Naive thymus-derived CD4-positive, alpha-beta T cell (primary cell): ENCODE results near the gene POP4. TPM values are rescaled to one million over a fixed set of nuclear protein-coding genes. Genes with fewer than 3 reads are reported as not detected.

ENCODE experiments used
- ATAC-seq: fragments of 150-1000 bp; cut with Tn5 transposase; 2 replicates; pipeline ENCODE4 v1.10.0; 2021; ENCODE audit warnings: mild to moderate bottlenecking, moderate library complexity
- CTCF ChIA-PET: fragments of 350-600 bp; sonication (Branson Sonifier 250); formaldehyde crosslinking; loops from one replicate; lab custom pipeline; 2021; ENCODE audit warnings: antibody characterized with exemption; lab: Charles Lee
- POLR2A ChIA-PET: fragments of 350-600 bp; sonication (Branson Sonifier 250); formaldehyde crosslinking; loops from one replicate; lab custom pipeline; 2021; ENCODE audit warnings: antibody characterized with exemption, inconsistent platforms; lab: Charles Lee
- DNase-seq, 9 donors: peaks; one replicate each; pipeline versions ENCODE4 v3.0.0 to v3.0.0-alpha.2; 2020 to 2022; ENCODE audit warnings: mixed read lengths in 1 of 9
- H3K27ac ChIP-seq: one replicate; pipeline ENCODE4 v1.7.0; 2013; ENCODE audit warnings: mild to moderate bottlenecking, low read depth, low read length, moderate library complexity
- H3K27me3 ChIP-seq, 2 donors: one replicate each; pipeline ENCODE4 v1.7.0; 2013; ENCODE audit warnings: low read length in 2 of 2, mild to moderate bottlenecking in 2 of 2, moderate library complexity in 2 of 2; ENCODE audit not compliant: control insufficient read depth in 2 of 2, insufficient read depth in 2 of 2
- H3K36me3 ChIP-seq, 3 experiments: 1 replicate in 2 of 3; 2 replicates in 1 of 3; pipeline ENCODE4 v1.7.0; 2013; ENCODE audit warnings: low read length in 3 of 3, mild to moderate bottlenecking in 3 of 3, moderate library complexity in 1 of 3; ENCODE audit not compliant: insufficient read depth in 3 of 3, control insufficient read depth in 2 of 3
- H3K4me1 ChIP-seq, 2 donors: one replicate each; pipeline ENCODE4 v1.7.0; 2013; ENCODE audit warnings: low read length in 2 of 2, mild to moderate bottlenecking in 2 of 2, moderate library complexity in 1 of 2; ENCODE audit not compliant: control insufficient read depth in 2 of 2, insufficient read depth in 2 of 2
- H3K4me3 ChIP-seq: 2 replicates; pipeline ENCODE4 v1.7.0; 2013; ENCODE audit warnings: mild to moderate bottlenecking, low read length
- H3K9me3 ChIP-seq, 3 experiments: 1 replicate in 2 of 3; 2 replicates in 1 of 3; pipeline ENCODE4 v1.7.0; 2013; ENCODE audit warnings: low read length in 3 of 3; ENCODE audit not compliant: control insufficient read depth in 2 of 3
- H3K27ac Mint-ChIP-seq, 9 donors: one replicate each; pipeline ENCODE4 v1.8.0; 2020 to 2022; ENCODE audit warnings: mixed read lengths in 9 of 9, mild to moderate bottlenecking in 8 of 9, moderate library complexity in 5 of 9, inconsistent platforms in 2 of 9
- H3K27me3 Mint-ChIP-seq, 5 donors: one replicate each; pipeline ENCODE4 v1.8.0; 2021 to 2022; ENCODE audit warnings: mixed read lengths in 5 of 5, mild to moderate bottlenecking in 1 of 5
- H3K36me3 Mint-ChIP-seq, 5 donors: one replicate each; pipeline ENCODE4 v1.8.0; 2020 to 2022; ENCODE audit warnings: mixed read lengths in 5 of 5, mild to moderate bottlenecking in 3 of 5, inconsistent platforms in 1 of 5
- H3K4me1 Mint-ChIP-seq, 7 donors: one replicate each; pipeline ENCODE4 v1.8.0; 2020 to 2022; ENCODE audit warnings: mixed read lengths in 7 of 7, mild to moderate bottlenecking in 3 of 7, inconsistent platforms in 1 of 7
- H3K4me3 Mint-ChIP-seq, 10 donors: one replicate each; pipeline ENCODE4 v1.8.0; 2020 to 2022; ENCODE audit warnings: mild to moderate bottlenecking in 10 of 10, mixed read lengths in 10 of 10, moderate library complexity in 6 of 10, inconsistent platforms in 2 of 10
- H3K9me3 Mint-ChIP-seq, 11 donors: one replicate each; pipeline ENCODE4 v1.8.0; 2020 to 2022; ENCODE audit warnings: mixed read lengths in 11 of 11, mild to moderate bottlenecking in 4 of 11, inconsistent platforms in 1 of 11, moderate library complexity in 1 of 11
- intact Hi-C, 2 donors: fragments of 100-400 bp; cut with micrococcal nuclease; formaldehyde crosslinking; loops; one replicate each; pipeline ENCODE4 v1.15.1; 2023
- polyA plus RNA-seq, 2 donors: library from polyadenylated mRNA; unstranded; fragments of 300-500 nt; fragmentation: Illumina TruSeq; gene quantifications; one replicate each; pipeline ENCODE4 v1.2.3, GENCODE V29; 2021
- total RNA-seq, 6 experiments: library from RNA in 5 of 6; stranded (reverse) in 5 of 6; gene quantifications; 1 replicate in 5 of 6; 2 replicates in 1 of 6; pipeline ENCODE4 v1.2.3 and lab custom pipeline; 2021 to 2026

Gene POP4
- total and polyA plus RNA-seq, 7 experiments from 2014 or later, result 45.3 to 156 (median 59.2) TPM

DNA sequence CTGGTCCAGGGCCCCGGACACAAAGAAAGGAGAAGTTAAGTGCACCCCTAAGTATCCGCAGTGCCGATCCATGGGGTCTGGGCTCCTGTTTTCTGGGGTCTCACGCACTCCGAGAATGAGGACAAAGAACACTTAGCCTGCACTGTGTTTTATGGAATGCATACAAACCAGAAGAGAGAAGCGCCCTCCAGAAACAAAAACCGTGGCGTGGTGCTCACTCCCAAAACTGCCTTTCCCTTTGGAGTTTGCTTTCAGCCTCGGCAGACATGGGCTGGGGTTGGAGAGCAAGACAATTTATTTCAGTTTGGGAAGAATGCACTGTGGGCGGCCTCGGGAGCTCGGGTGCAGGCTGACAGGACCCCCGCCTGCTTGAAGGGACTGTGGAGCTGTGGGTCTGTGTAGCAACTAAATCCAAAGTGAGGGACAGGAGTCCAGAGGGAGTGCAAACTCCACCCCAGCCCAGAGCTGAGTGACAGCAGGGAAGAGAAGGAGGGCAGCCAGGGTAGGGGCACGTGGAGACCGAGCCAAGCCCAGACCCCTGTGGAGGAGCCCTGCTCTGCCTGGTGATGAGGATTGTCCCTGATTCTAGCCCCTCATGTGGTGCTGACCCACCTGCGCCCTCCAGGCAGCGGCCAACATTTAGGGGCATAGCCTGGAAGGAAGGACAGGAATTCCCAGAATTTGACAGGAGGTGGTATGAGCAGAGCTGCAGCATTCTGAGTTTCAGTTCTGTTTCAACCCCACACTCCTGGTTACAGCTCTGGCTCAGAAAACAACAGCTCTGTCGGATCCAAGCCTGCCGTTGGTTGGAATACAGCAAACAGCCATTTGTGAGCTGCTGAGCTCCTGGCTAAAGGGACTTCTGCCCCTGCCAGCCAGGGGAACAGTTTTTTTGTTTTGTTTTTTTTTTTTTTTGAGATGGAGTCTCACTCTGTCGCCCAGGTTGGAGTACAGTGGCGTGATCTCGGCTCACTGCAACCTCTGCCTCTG lies 37.8 kb upstream of the POP4 start:
- Mint-ChIP-seq H3K4me3 (no peak overlapping the region), H3K4me1 (peaks cover 0 to 2% (median 0%) of the 10 kb centered on the region in 7 donors), H3K9me3 (no peaks in the 10 kb centered on the region), H3K27ac (no peak overlapping the region), H3K36me3 (no peaks in the 10 kb centered on the region), H3K27me3 (peaks cover 40 to 49% (median 44%) of the 10 kb centered on the region in 5 donors)
- CTCF ChIA-PET, result no interaction called here
- peak in 1 of 9 donors; percentile 8 for DNase-seq
- ATAC-seq, result no peak
- intact Hi-C loops, result no loop called here
- Histone ChIP-seq H3K27me3 (peaks cover 0 to 4% of the 10 kb centered on the region in 2 donors), H3K4me1 (no peaks in the 10 kb centered on the region), H3K4me3 (no peak overlapping the region), H3K27ac (no peak overlapping the region), H3K9me3 (no peaks in the 10 kb centered on the region), H3K36me3 (no peaks in the 10 kb centered on the region)
- POLR2A ChIA-PET, result no interaction called here

DNA sequence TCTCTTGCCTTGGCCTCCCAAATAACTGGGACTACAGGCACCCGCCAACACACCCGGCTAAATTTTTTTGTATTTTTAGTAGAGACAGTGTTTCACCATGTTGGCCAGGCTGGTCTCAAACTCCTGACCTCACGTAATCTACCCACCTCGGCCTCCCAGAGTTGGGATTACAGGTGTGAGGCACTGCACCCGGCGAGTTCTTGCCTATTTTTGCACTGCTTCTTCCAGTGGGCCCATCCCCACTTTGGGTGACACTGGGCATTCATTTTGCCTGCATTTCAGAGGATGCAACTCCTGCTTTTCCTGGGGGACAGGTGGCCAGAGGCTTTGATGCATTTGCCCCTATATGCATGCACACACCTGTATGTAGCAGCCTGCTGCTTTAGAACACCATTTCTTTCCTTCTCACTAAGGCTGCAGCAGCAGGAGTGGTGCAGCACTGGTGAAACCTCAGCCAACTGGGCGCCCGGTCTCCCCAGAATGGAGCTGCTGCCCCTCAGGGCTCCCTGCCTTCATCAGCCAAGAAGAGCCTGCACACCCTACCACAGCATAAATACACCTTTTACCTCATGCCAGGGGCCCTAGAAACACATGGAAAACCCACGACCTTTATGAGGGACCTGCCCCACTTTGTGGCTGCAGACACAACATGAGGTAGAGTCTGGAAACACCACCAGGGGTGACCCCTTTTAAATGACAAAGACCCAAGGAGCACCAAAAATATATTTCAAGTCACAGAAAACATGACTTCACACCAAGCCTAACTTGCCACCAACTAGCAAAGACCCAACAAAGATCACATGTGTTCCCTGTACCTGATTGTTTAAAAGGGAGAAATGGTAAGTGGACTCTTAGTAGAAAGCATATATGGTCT lies 36.8 kb upstream of the POP4 start:
- Histone ChIP-seq H3K27ac (no peak overlapping the region), H3K9me3 (no peaks in the 10 kb centered on the region), H3K27me3 (peaks cover 0 to 4% of the 10 kb centered on the region in 2 donors), H3K4me3 (no peak overlapping the region), H3K36me3 (no peaks in the 10 kb centered on the region), H3K4me1 (no peaks in the 10 kb centered on the region)
- peak in 1 of 9 donors; percentile 13 for DNase-seq
- Mint-ChIP-seq H3K9me3 (no peaks in the 10 kb centered on the region), H3K27ac (no peak overlapping the region), H3K4me3 (no peak overlapping the region), H3K27me3 (peaks cover 41 to 57% (median 46%) of the 10 kb centered on the region in 5 donors), H3K36me3 (no peaks in the 10 kb centered on the region), H3K4me1 (peaks cover 0 to 2% (median 0%) of the 10 kb centered on the region in 7 donors)
- CTCF ChIA-PET, result no interaction called here
- ATAC-seq, result no peak
- intact Hi-C loops, result no loop called here
- POLR2A ChIA-PET, result no interaction called here

GRCh38 chr19:29571181-29571580 lies 34.9 kb upstream of the POP4 start:
- Mint-ChIP-seq H3K27me3 (peaks cover 48 to 56% (median 50%) of the 10 kb centered on the region in 5 donors), H3K27ac (no peak overlapping the region), H3K36me3 (no peaks in the 10 kb centered on the region), H3K4me1 (peaks cover 0 to 5% (median 0%) of the 10 kb centered on the region in 7 donors), H3K9me3 (no peaks in the 10 kb centered on the region), H3K4me3 (no peak overlapping the region)
- Histone ChIP-seq H3K4me3 (no peak overlapping the region), H3K27ac (no peak overlapping the region), H3K4me1 (no peaks in the 10 kb centered on the region), H3K27me3 (no peaks in the 10 kb centered on the region), H3K9me3 (no peaks in the 10 kb centered on the region), H3K36me3 (no peaks in the 10 kb centered on the region)
- ChIA-PET CTCF (no interaction called here), POLR2A (no interaction called here)
- no peak for ATAC-seq
- DNase-seq, result no peak
- intact Hi-C loops, result no loop called here

- DNase-seq (peak in 1 of 9 donors; percentile 8), ATAC-seq (no peak)
- CTCF ChIA-PET, result no interaction called here
- H3K9me3 ChIP-seq, result no peaks in the 10 kb centered on the region
- no peaks in the 10 kb centered on the region for H3K36me3 ChIP-seq
- intact Hi-C loops, result no loop called here
- no peak overlapping the region for H3K27ac ChIP-seq
- H3K27ac Mint-ChIP-seq, result no peak overlapping the region
- no peaks in the 10 kb centered on the region for H3K27me3 ChIP-seq
- POLR2A ChIA-PET, result no interaction called here
- H3K4me1 Mint-ChIP-seq, result peaks cover 0 to 14% (median 0%) of the 10 kb centered on the region in 7 donors
- no peak overlapping the region for H3K4me3 Mint-ChIP-seq
- H3K36me3 Mint-ChIP-seq, result no peaks in the 10 kb centered on the region
- H3K4me1 ChIP-seq, result no peaks in the 10 kb centered on the region
- peaks cover 44 to 63% (median 50%) of the 10 kb centered on the region in 5 donors for H3K27me3 Mint-ChIP-seq
- no peak overlapping the region for H3K4me3 ChIP-seq
- no peaks in the 10 kb centered on the region for H3K9me3 Mint-ChIP-seq
These were observed 32.6 kb upstream of the POP4 start for GRCh38 chr19:29573486-29573885.

DNA sequence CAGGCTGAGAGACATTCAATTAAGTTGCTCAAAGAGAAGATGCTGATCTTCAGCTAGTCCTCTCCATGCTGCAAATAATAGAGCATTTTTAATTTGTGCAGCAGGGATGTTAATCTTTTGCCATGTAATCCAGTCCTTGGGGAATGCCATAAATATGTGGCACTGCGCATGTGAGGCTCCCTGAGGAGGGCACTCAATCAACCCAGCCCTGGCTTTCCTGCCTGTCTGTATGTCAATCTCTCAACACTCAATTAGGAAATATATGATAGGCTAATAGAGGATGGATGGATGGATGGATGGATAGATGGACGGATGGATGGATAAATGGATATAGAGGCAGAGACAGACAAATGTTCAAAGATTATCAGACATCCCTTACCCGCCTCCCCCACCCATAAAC lies 31.6 kb upstream of the POP4 start:
- Mint-ChIP-seq H3K27me3 (peaks cover 41 to 66% (median 51%) of the 10 kb centered on the region in 5 donors), H3K4me3 (no peak overlapping the region), H3K9me3 (no peaks in the 10 kb centered on the region), H3K27ac (no peak overlapping the region), H3K4me1 (peaks cover 0 to 14% (median 0%) of the 10 kb centered on the region in 7 donors), H3K36me3 (no peaks in the 10 kb centered on the region)
- intact Hi-C loops, result no loop called here
- POLR2A ChIA-PET, result no interaction called here
- CTCF ChIA-PET, result no interaction called here
- Histone ChIP-seq H3K9me3 (no peaks in the 10 kb centered on the region), H3K27me3 (no peaks in the 10 kb centered on the region), H3K4me1 (no peaks in the 10 kb centered on the region), H3K36me3 (no peaks in the 10 kb centered on the region), H3K4me3 (no peak overlapping the region), H3K27ac (no peak overlapping the region)
- DNase-seq (no peak), ATAC-seq (no peak)

GRCh38 chr19:29576046-29576606 lies 30.0 kb upstream of the POP4 start:
- Histone ChIP-seq H3K36me3 (no peaks in the 10 kb centered on the region), H3K27me3 (no peaks in the 10 kb centered on the region), H3K4me3 (no peak overlapping the region), H3K27ac (no peak overlapping the region), H3K9me3 (no peaks in the 10 kb centered on the region), H3K4me1 (no peaks in the 10 kb centered on the region)
- ChIA-PET CTCF (no interaction called here), POLR2A (no interaction called here)
- intact Hi-C loops, result no loop called here
- peaks cover 38 to 57% (median 49%) of the 10 kb centered on the region in 5 donors for H3K27me3 Mint-ChIP-seq
- peaks cover 0 to 4% (median 3%) of the 10 kb centered on the region in 5 donors for H3K36me3 Mint-ChIP-seq
- ATAC-seq (no peak), DNase-seq (no peak)
- H3K27ac Mint-ChIP-seq, result no peak overlapping the region
- H3K9me3 Mint-ChIP-seq, result peaks cover 0 to 8% (median 4%) of the 10 kb centered on the region in 11 donors
- peaks cover 0 to 14% (median 0%) of the 10 kb centered on the region in 7 donors for H3K4me1 Mint-ChIP-seq
- H3K4me3 Mint-ChIP-seq, result no peak overlapping the region
